Stimulated activated CD4-positive, alpha-beta T cell treated with anti-CD3 and anti-CD28 coated beads, Interleukin-2, amount 100 ng/mL, for 4 hours (primary cell): ENCODE results near the gene TBR1.

Experiments
- DNase-seq: peaks from one replicate; pipeline ENCODE4 v3.0.0-alpha.2; 2020; ENCODE audit warnings: low read depth

Gene TBR1

GRCh38 chr2:161415987-161416707, at the start of gene TBR1:
Gene TBR1 (plus strand): TSS chr2:161416297. CDS start chr2:161416411, 114 bp downstream.
- DNase-seq: no peak

DNA sequence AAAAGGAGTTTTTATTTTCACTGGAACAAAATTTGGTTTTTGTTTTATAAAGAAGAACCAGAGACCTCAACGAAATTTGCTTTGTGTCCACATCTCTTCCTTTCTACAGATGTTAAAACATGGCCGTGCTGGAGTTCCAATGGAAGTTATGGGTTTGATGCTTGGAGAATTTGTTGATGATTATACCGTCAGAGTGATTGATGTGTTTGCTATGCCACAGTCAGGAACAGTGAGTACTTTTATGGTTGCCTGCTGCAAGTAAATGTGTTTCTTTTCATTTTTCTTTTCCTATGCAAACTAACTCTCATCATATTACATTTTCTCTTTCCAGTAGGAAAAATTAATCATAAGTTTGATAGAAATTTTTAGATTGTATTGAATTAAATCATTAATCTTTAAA, 48.4 kb upstream of the TBR1 start:
- DNase-seq: no peak

- DNase-seq: no peak
Observed at GRCh38 chr2:161369311-161369710, 46.8 kb upstream of the TBR1 start.

DNA sequence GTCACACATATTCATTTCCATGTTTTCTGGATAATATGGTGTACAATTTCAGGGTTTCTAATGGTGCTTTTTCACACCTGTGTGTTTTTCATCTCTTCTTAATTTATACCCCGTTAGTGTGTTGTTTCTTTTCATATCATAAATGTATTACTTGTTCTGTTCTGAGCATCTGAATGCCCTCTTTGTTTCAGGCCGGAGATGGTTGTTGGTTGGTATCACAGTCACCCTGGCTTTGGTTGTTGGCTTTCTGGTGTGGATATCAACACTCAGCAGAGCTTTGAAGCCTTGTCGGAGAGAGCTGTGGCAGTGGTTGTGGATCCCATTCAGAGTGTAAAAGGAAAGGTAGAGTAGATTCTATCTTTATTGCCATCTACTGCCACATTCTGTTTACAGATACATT, 45.1 kb upstream of the TBR1 start:
- no peak for DNase-seq

GRCh38 chr2:161371869-161372268, 44.2 kb upstream of the TBR1 start:
- DNase-seq: no peak

DNA sequence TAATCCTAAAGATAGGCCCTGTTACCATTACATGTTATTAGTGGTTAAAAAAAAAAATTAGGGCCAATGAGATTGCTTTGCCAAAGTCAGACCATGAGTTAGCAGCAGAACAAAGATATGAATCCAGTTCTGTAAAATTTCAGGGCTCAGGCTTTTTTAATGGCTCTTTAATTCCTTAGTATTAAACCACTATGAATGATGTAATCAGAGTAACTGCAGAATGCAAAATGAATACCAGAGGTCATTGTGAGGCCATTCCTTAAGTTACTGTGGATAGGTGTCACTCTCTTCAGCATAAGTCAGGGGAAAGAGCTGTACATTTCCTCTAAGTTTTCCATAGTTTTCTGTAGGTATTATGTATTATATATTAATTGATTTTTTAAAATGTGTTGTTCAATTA, 42.2 kb upstream of the TBR1 start:
- DNase-seq: no peak

GRCh38 chr2:161374446-161374845, 41.7 kb upstream of the TBR1 start:
- DNase-seq: no peak

GRCh38 chr2:161379740-161380139, 36.4 kb upstream of the TBR1 start:
- no peak for DNase-seq

GRCh38 chr2:161381546-161381945, 34.6 kb upstream of the TBR1 start:
- no peak for DNase-seq

DNA sequence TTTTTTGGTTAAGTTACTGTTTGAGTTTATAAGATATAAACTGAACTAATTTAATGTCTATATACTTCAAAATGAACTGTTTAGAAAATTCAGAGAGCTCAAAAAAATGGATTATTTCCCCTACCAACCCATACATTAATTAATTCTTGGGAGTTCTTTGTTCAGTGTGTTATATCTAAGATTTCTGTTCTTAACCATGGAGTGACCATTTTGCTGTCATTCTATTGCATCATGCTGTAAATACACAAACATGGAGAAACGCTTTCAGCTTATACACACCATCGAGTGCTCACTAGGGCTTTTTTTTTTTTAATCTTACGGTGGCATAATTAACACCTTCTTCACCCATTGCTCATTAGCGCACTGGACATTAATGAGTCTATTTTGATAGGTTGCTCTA, 33.4 kb upstream of the TBR1 start:
- no peak for DNase-seq

DNA sequence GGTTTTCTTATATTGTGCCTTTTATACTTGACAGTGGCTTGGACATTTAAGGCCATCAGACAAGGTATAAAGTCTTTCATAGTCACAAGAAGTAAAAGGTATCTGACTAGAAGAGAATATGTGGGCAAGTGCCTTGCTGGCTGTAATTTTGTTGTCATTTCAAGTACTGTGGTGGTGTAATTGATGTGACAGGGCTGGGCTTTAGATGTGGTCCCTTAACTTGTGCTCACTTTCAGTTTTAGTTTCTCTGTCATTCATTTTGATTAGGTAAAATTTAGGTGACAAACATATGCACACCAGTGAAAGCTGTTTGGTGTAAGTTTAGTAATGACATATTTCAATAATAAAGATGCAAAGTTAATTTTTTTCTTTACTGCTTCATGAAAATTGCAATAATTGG, 31.2 kb upstream of the TBR1 start:
- DNase-seq: no peak

- no peak for DNase-seq
Observed at GRCh38 chr2:161386228-161386824, 29.8 kb upstream of the TBR1 start.

- DNase-seq: no peak
Observed at GRCh38 chr2:161388146-161388779, 27.8 kb upstream of the TBR1 start.

DNA sequence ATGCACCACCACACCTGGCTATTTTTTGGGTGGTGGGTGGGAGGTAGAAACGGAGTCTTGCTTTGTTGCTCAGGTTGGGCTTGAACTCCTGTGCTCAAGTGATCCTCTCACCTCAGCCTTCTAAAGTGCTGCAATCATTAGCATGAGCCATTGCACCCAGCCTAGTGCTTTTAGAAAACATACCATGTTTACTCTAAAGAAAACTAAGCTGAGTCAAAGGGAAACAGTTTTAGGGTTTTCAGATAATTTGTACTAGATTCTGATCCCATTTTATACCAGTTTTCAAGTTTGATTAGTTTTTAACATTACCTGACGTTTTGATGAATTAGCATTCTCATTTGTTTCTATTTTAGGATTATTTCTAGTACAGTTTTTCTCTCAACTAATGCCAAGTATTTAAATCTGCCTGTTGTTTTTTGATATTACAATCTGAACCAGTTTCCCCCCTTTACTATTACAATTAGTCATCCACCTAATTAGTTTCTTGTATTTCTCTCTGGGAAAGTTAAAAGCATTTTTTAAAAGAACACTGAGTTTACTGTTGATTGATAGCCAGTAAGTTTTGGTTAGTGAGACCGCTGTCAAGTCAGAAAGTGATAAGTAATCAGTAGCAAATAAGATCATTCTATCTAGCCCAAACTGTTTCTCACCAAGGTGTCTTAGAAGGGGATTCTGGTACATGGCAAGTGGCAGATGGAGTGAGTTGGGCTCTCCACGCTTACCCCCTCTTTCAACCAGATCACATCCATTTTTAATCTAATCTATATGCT, 24.2 kb upstream of the TBR1 start:
- DNase-seq: no peak

DNA sequence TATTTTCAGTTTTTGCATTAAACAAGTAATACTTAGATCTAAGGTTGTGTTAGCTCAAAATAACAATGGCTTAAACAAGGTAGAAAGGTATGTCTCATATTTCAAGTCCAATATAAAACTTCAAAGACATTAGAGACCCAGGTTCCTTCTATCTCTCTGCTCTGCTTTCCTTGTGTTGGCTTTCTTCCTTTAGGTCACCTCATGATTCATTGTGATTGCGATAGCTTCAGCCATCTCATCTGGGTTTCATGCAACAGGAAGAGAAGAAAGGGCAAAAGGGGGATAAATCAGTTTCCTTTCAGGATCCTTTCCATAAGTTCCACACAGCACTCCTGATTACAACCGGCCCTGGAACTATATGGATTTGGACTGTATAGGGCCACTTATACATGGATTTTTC, 16.0 kb upstream of the TBR1 start:
- no peak for DNase-seq

- no peak for DNase-seq
Observed at GRCh38 chr2:161402297-161402696, 13.8 kb upstream of the TBR1 start.

GRCh38 chr2:161406316-161406715, 9.8 kb upstream of the TBR1 start:
- DNase-seq: no peak

GRCh38 chr2:161407597-161407996, 8.5 kb upstream of the TBR1 start:
- DNase-seq: no peak

DNA sequence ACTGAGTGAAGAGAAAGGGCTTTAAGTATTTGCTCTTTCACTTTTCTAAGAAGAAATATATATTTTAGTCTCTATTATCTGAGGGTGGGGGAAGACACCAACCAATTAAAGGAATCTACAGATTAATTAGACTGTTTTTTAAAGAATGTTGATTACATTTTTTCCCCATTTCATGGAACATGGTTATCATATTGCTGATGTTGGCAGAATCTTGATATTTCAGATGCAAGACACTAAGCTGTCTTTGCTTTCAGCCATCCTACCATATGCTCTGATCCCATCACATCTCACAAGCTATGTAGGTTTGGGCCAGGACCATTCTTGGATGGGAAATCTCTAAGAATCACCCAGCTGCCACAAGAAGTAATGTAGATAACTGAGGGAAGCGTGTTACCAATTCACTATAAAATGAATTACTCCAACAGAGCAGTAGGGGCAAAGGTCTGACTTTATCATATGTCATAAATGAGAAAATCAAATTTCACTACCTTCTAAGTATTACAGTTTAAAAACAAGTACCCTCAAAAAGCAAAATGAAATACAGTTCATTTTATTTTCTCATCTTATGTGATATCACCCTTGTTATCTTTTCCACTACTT, 6.7 kb upstream of the TBR1 start:
- DNase-seq: no peak

GRCh38 chr2:161412346-161412745, 3.8 kb upstream of the TBR1 start:
- no peak for DNase-seq

GRCh38 chr2:161414042-161415033, 1.8 kb upstream of the TBR1 start:
- DNase-seq: no peak
